A549 (cell line): ENCODE measurements around the gene LAMA3. TPM values are rescaled to one million over a fixed set of nuclear protein-coding genes. Genes with fewer than 3 reads are reported as not detected.

Experiments used
- ATAC-seq, 2 experiments: fragments of 200-7000 bp in 1 of 2; fragments of >200 bp in 1 of 2; cut with Nextera tagmentation in 1 of 2; cut with Tn5 transposase in 1 of 2; 3 replicates each; pipeline versions ENCODE4 v1.8.0 to v1.9.1; 2018 to 2020; ENCODE audit warnings: mild to moderate bottlenecking in 1 of 2, moderate library complexity in 1 of 2
- CTCF ChIA-PET: fragments of 300-600 bp; sonication (Branson Sonifier 250); formaldehyde crosslinking; extraction: SDS; loops from one replicate; lab custom pipeline; 2021; ENCODE audit warnings: antibody characterized with exemption, inconsistent platforms; lab: Yijun Ruan, JAX
- POLR2A ChIA-PET: fragments of 350-600 bp; formaldehyde crosslinking; extraction: SDS; loops from one replicate; lab custom pipeline; 2021; ENCODE audit warnings: antibody characterized with exemption, inconsistent platforms; lab: Yijun Ruan, JAX
- DNase-seq, 2 experiments: peaks; one replicate each; pipeline versions ENCODE4 v3.0.0 to v3.0.0-alpha.2; 2011 to 2016; ENCODE audit warnings: low read depth in 1 of 2, low spot score in 1 of 2
- FAIRE-seq: peaks from 2 replicates; lab custom pipeline; 2011; peaks lifted over from hg19 to GRCh38; lab: Jason Lieb, UNC
- H3K27ac ChIP-seq, 2 experiments: fragments of >200 bp; sonication (Bioruptor Twin); formaldehyde crosslinking; 3 replicates each; pipeline ENCODE4 v1.5.1; 2016 to 2017
- H3K4me1 ChIP-seq: fragments of >200 bp; sonication (Bioruptor Twin); formaldehyde crosslinking; 3 replicates; pipeline ENCODE4 v1.6.1; 2016
- H3K4me2 ChIP-seq: fragments of >200 bp; sonication (Bioruptor Twin); formaldehyde crosslinking; 3 replicates; pipeline ENCODE4 v1.6.1; 2016
- H3K4me3 ChIP-seq: fragments of >200 bp; sonication (Bioruptor Twin); formaldehyde crosslinking; 3 replicates; pipeline ENCODE4 v1.5.1; 2016
- H3K9me3 ChIP-seq: fragments of >200 bp; sonication (Bioruptor Twin); formaldehyde crosslinking; 3 replicates; pipeline ENCODE4 v1.6.1; 2016
- ATOH8 ChIP-seq: fragments of 250-450 bp; sonication (Bioruptor Pico); IDR thresholded peaks from 2 replicates; pipeline ENCODE4 v1.5.0; 2020; ENCODE audit warnings: low read depth, mild to moderate bottlenecking, moderate library complexity
- CBX8 ChIP-seq: fragments of 200-600 bp; sonication (generic); IDR thresholded peaks from 2 replicates; pipeline ENCODE4 v1.6.1; 2016
- CHD4 ChIP-seq: fragments of 200-600 bp; sonication (generic); IDR thresholded peaks from 2 replicates; pipeline ENCODE4 v1.6.1; 2016; ENCODE audit warnings: antibody characterized with exemption, mild to moderate bottlenecking, borderline replicate concordance
- EHF ChIP-seq: fragments of 250-450 bp; sonication (Bioruptor Pico); IDR thresholded peaks from 2 replicates; pipeline ENCODE4 v1.5.0; 2020; ENCODE audit warnings: mild to moderate bottlenecking
- EP300 ChIP-seq, 2 experiments: fragments of >200 bp; sonication (Bioruptor Twin); formaldehyde crosslinking; IDR thresholded peaks; 2 replicates in 1 of 2; 3 replicates in 1 of 2; pipeline ENCODE4 v1.6.1; 2016 to 2017
- FOSL2 ChIP-seq, 2 experiments: fragments of 450-650 bp in 1 of 2; fragments of >200 bp in 1 of 2; sonication (Bioruptor Twin) in 1 of 2; formaldehyde crosslinking; IDR thresholded peaks; 2 replicates each; pipeline versions ENCODE4 v1.5.0 to v1.6.1; 2016 to 2020; ENCODE audit warnings: mild to moderate bottlenecking in 1 of 2, moderate library complexity in 1 of 2
- HEYL ChIP-seq: fragments of 250-450 bp; sonication (Bioruptor Pico); IDR thresholded peaks from 2 replicates; pipeline ENCODE4 v1.8.0; 2021; ENCODE audit warnings: mild to moderate bottlenecking, moderate library complexity
- JUNB ChIP-seq: fragments of >200 bp; sonication (Bioruptor Twin); formaldehyde crosslinking; IDR thresholded peaks from 2 replicates; pipeline ENCODE4 v1.6.1; 2016
- MAX ChIP-seq: IDR thresholded peaks from 2 replicates; pipeline ENCODE4 v1.6.1; 2012
- NFE2L2 ChIP-seq: fragments of 150-350 bp; conservative IDR thresholded peaks from 2 replicates; pipeline ENCODE4 v1.6.1; 2014; ENCODE audit warnings: low read length
- PHF8 ChIP-seq: fragments of 200-600 bp; sonication (generic); IDR thresholded peaks from 2 replicates; pipeline ENCODE4 v1.6.1; 2016; ENCODE audit warnings: low read depth, mild to moderate bottlenecking, antibody characterized with exemption, moderate library complexity, borderline replicate concordance
- POLR2A ChIP-seq: IDR thresholded peaks from 2 replicates; pipeline ENCODE4 v1.6.1; 2012; ENCODE audit warnings: mild to moderate bottlenecking, low read length
- POLR2AphosphoS2 ChIP-seq: conservative IDR thresholded peaks from 2 replicates; pipeline ENCODE4 v1.6.1; 2012; ENCODE audit warnings: low read length, improper control_type of control experiment, inconsistent platforms
- RARB ChIP-seq: fragments of 250-450 bp; sonication (Bioruptor Pico); IDR thresholded peaks from 2 replicates; pipeline ENCODE4 v1.8.0; 2021; ENCODE audit warnings: mild to moderate bottlenecking, moderate library complexity
- TFCP2L1 ChIP-seq: fragments of 250-450 bp; sonication (Bioruptor Pico); IDR thresholded peaks from 2 replicates; pipeline ENCODE4 v1.5.0; 2021; ENCODE audit warnings: mild to moderate bottlenecking
- ZNF302 ChIP-seq: fragments of 250-450 bp; sonication (Bioruptor Pico); IDR thresholded peaks from 2 replicates; pipeline ENCODE4 v1.9.0; 2021; ENCODE audit warnings: inconsistent platforms, mild to moderate bottlenecking, moderate library complexity
- WGBS: methylation state at CpG from one replicate; pipeline ENCODE4 v1.1.6; 2017; ENCODE audit errors: missing lambda C conversion rate; 5-methylcytosine and 5-hydroxymethylcytosine counted together
- polyA plus RNA-seq, 4 experiments: library from polyadenylated mRNA; depleted of rRNA in 3 of 4; stranded (reverse); fragments of >200 nt; fragmentation: RNase III in 1 of 4; extraction: RNeasy Plus Mini Kit Qiagen cat#74134 plus additional on column Dnase treatment in 1 of 4; gene quantifications; 2 replicates in 3 of 4; 3 replicates in 1 of 4; pipeline ENCODE4 v1.2.3, GENCODE V29; 2011 to 2017
- TF ChIP-seq, protein P1 (sequence below): fragments of 200-600 bp; sonication (generic); IDR thresholded peaks from 2 replicates; pipeline ENCODE4 v1.6.1; 2016; ENCODE audit warnings: antibody characterized with exemption, mild to moderate bottlenecking, moderate library complexity
- TF ChIP-seq, protein P2 (sequence below): fragments of 250-450 bp; sonication (Bioruptor Pico); IDR thresholded peaks from 2 replicates; pipeline ENCODE4 v1.5.0; 2021; ENCODE audit warnings: mild to moderate bottlenecking, moderate library complexity, borderline replicate concordance

Gene LAMA3
- polyA plus RNA-seq, 2 of the 4 experiments (the other 2 are of a cell fraction), result 18.2 to 31.0 TPM

DNA sequence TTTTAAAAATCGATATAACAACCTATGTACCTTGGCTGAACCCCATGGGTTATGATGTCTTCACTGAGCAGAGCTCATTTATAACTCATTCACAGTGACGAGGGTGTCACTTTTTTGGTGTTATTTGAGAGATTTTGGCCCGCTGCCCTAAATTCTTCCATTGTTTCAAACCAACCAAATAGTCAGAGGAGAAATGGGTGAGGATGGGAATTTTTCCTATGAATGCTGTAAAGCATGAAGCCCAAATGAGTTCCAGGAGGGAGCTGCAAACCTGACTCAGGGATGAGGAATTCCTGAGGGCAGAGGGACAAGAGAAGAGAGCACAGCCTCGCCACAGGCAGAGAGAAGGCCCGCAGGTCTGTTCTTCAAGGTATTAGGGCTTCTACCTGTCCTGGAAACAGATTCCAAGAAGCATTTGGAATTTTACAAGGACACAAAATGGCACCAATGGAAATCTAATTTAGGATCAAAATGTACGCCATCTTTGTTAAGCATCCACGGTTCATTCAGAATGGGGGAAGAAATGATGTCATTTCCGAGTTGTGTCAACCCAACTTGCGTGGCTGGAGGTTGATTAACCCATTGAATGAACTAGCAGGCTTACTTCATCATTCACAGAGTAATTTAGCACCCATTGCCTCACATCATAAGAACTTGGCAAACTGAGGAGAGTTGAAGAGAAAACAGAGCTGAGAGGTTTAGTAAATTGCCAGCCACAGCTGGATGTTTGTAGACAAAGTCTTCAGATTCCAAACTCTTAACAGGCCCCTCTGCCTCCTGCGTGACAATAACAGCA is 133.5 kb downstream of the LAMA3 start:
- FAIRE-seq (no peak), ATAC-seq (no peak), DNase-seq (no peak)
- Histone ChIP-seq H3K27ac (no peak overlapping the region), H3K9me3 (no peaks in the 10 kb centered on the region), H3K4me1 (no peaks in the 10 kb centered on the region), H3K4me3 (no peak overlapping the region), H3K4me2 (no peak overlapping the region)
- ChIA-PET POLR2A (no interaction called here), CTCF (no interaction called here)
- WGBS, result 75% methylated on average over 10 of the region's 10 CpGs
- TF ChIP-seq ATOH8 (CRISPR knock-in tag) (no peak), HEYL (CRISPR knock-in tag) (no peak), NFE2L2 (no peak)

- 68% methylated on average over 2 of the region's 2 CpGs for WGBS
- ChIA-PET CTCF (interaction anchor here (0.8 to 1.5 kb wide), 3 partner anchors 94 to 308 kb away, joined by 3 to 4 read pairs (median 3); no protein-coding TSS in a partner anchor), POLR2A (no interaction called here)
- FAIRE-seq (no peak), DNase-seq (no peak), ATAC-seq (no peak)
- TF ChIP-seq, protein P1, sequence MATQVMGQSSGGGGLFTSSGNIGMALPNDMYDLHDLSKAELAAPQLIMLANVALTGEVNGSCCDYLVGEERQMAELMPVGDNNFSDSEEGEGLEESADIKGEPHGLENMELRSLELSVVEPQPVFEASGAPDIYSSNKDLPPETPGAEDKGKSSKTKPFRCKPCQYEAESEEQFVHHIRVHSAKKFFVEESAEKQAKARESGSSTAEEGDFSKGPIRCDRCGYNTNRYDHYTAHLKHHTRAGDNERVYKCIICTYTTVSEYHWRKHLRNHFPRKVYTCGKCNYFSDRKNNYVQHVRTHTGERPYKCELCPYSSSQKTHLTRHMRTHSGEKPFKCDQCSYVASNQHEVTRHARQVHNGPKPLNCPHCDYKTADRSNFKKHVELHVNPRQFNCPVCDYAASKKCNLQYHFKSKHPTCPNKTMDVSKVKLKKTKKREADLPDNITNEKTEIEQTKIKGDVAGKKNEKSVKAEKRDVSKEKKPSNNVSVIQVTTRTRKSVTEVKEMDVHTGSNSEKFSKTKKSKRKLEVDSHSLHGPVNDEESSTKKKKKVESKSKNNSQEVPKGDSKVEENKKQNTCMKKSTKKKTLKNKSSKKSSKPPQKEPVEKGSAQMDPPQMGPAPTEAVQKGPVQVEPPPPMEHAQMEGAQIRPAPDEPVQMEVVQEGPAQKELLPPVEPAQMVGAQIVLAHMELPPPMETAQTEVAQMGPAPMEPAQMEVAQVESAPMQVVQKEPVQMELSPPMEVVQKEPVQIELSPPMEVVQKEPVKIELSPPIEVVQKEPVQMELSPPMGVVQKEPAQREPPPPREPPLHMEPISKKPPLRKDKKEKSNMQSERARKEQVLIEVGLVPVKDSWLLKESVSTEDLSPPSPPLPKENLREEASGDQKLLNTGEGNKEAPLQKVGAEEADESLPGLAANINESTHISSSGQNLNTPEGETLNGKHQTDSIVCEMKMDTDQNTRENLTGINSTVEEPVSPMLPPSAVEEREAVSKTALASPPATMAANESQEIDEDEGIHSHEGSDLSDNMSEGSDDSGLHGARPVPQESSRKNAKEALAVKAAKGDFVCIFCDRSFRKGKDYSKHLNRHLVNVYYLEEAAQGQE, result no peak
- TF ChIP-seq EP300 (IDR thresholded peaks at IDR 0.05), result no peak
- no peak for TF ChIP-seq RARB (CRISPR knock-in tag)
- Histone ChIP-seq H3K9me3 (no peaks in the 10 kb centered on the region), H3K4me3 (no peak overlapping the region), H3K4me1 (peaks cover 7% of the 10 kb centered on the region; the same call in 1 of the 3 replicates), H3K4me2 (no peak overlapping the region), H3K27ac (no peak overlapping the region)
Observed at GRCh38 chr18:23824240-23824639, 135.0 kb downstream of the LAMA3 start.

GRCh38 chr18:23824669-23825068 is 135.4 kb downstream of the LAMA3 start:
- no peak for DNase-seq
- ChIA-PET POLR2A (no interaction called here), CTCF (interaction anchor here (0.9 to 1.5 kb wide), 2 partner anchors 94 to 279 kb away, joined by 3 to 4 read pairs; no protein-coding TSS in a partner anchor)
- FAIRE-seq, result no peak
- Histone ChIP-seq H3K27ac (no peak overlapping the region), H3K4me1 (peaks cover 7% of the 10 kb centered on the region; the same call in 1 of the 3 replicates), H3K4me3 (no peak overlapping the region), H3K9me3 (no peaks in the 10 kb centered on the region), H3K4me2 (no peak overlapping the region)
- no peak for ATAC-seq
- TF ChIP-seq, protein P2, sequence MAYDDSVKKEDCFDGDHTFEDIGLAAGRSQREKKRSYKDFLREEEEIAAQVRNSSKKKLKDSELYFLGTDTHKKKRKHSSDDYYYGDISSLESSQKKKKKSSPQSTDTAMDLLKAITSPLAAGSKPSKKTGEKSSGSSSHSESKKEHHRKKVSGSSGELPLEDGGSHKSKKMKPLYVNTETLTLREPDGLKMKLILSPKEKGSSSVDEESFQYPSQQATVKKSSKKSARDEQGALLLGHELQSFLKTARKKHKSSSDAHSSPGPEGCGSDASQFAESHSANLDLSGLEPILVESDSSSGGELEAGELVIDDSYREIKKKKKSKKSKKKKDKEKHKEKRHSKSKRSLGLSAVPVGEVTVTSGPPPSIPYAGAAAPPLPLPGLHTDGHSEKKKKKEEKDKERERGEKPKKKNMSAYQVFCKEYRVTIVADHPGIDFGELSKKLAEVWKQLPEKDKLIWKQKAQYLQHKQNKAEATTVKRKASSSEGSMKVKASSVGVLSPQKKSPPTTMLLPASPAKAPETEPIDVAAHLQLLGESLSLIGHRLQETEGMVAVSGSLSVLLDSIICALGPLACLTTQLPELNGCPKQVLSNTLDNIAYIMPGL (CRISPR knock-in tag), result no peak
- TF ChIP-seq CBX8 (no peak), TFCP2L1 (CRISPR knock-in tag) (no peak), CHD4 (no peak), PHF8 (no peak), POLR2A (no peak), POLR2AphosphoS2 (no peak), JUNB (no peak), FOSL2 (IDR thresholded peaks at IDR 0.05) (no peak), FOSL2 (CRISPR knock-in tag; IDR thresholded peaks at IDR 0.05) (no peak), EHF (CRISPR knock-in tag) (no peak), MAX (no peak), ZNF302 (CRISPR knock-in tag) (no peak)
- WGBS, result 94% methylated on average over 1 of the region's 1 CpG
